Skin epidermis (tissue), 12 donors: ENCODE data around the gene TRPT1.

Experiments used
- H3K27ac ChIP-seq, 21 experiments: fragments of 200-600 bp; sonication (generic) in 11 of 21; one replicate each; pipeline ENCODE4 v1.5.0; 2020; ENCODE audit warnings: mild to moderate bottlenecking in 3 of 21, inconsistent platforms in 2 of 21, moderate library complexity in 2 of 21
- H3K4me3 ChIP-seq, 7 experiments: fragments of 200-600 bp; sonication (generic) in 2 of 7; one replicate each; pipeline ENCODE4 v1.5.0; 2020; ENCODE audit warnings: inconsistent platforms in 2 of 7, mild to moderate bottlenecking in 2 of 7, moderate library complexity in 1 of 7

TRPT1 gene

DNA sequence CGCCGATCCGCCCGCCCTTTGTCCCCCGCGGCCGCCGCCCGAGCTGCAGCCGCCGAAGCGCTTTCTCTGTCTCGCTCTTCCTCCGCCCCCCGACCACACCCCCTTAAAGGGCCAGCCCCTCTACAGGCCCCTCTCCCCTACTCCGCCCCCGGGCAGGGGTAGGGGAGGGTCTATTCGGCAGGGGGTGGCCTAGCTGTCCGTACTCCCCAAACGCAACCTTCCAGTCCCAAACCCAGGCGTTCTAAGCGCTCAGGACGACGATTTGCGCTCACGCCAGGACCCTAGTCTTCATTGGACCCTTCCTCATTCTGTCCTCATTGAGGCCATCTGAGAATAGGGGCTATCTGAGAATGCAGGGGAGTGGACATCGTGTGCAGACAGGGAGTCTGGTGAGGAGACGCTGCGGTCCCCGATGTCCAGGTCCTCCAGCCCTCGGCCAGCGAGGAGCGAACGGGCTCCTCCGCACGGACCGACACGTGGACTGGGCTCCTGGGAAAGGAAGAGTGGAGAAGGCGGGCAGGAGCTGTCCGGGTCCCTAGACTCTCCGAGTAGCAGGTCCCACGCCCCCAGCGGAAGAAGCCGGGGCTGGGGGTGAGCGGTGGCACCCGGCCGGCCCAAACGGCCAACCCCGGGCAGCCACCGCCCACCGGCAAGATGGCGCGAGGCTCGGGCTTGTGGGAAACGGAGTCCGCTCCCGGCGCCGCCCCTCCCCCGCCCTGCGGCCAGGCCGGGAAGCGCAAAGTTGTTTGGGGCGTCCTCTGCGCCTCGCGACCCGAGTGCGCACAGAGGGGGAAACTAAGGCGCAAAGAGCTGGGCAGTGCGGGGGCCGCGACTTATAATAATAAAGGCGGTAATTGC lies 21.1 kb upstream of the TRPT1 start, which contains the start of gene PPP1R14B:
Gene PPP1R14B, minus strand, starts transcription at position 73 of the 858 bp plus-strand sequence. CDS start 270 bp downstream, outside the sequence.
- Histone ChIP-seq H3K4me3 (peak within 1 kb of the TSS; percentile 55 to 80 (median 69)), H3K27ac (peak within 1 kb of the TSS; percentile 84 to 98 (median 92))

- H3K4me3 ChIP-seq: peak overlapping the region; percentile 55 to 80 (median 69)
- peak overlapping the region; percentile 84 to 98 (median 92) for H3K27ac ChIP-seq
These were observed 20.6 kb upstream of the TRPT1 start for GRCh38 chr11:64246621-64246870.

DNA sequence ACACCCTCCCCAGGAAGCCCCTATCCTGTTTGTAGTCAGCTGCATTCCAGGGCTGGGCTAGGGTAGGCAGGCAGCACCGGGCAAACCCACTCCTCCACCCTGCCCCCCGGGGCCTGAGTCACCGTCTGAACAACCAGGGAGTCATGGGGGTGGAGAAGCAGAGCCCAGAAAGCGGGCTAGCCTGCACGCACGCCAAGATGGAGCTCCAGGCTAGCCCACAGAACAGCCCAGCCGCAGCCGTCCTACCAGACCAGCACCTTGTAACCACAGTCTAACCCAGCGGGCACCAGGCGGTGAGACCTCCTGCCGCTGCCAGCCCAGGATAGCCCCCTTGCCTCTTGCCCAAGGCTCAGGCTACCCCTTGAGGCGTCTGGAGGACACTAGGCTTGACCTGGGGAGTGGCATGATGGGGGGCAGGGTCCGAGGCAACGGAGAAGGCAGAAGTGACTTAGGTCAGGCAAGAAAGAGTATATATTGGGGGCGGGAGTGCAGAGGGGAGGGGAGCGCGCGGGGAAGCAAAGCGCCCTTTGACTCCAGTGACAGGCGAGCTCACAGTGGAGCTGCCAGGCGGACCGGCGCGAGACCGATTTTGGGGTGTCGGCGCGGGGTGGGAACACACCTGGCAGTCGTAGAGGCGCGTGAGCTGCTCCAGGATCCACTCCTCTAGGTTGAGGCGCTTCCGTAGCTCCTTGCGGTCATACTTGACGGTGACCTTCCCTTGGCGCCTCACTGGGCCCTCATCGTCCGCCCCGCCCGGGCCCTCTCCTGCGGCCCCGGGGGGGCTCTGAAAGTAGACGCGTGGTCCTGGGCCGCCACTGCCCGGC lies 20.0 kb upstream of the TRPT1 start:
- peak overlapping the region; percentile 55 to 80 (median 69) for H3K4me3 ChIP-seq
- H3K27ac ChIP-seq: peak overlapping the region; percentile 84 to 98 (median 92)

GRCh38 chr11:64245401-64245796 lies 19.4 kb upstream of the TRPT1 start:
- H3K27ac ChIP-seq: peak overlapping the region; percentile 84 to 98 (median 92)
- H3K4me3 ChIP-seq: peak overlapping the region; percentile 55 to 80 (median 69)

- Histone ChIP-seq H3K27ac (peak overlapping the region; percentile 84 to 98 (median 92)), H3K4me3 (peak overlapping the region; percentile 55 to 80 (median 69))
These were observed 19.0 kb upstream of the TRPT1 start for GRCh38 chr11:64244966-64245365.

- H3K27ac ChIP-seq: peak overlapping the region in 11 of 21 experiments; percentile 12 to 97 (median 93)
- no peak overlapping the region for H3K4me3 ChIP-seq
These were observed 18.1 kb upstream of the TRPT1 start for GRCh38 chr11:64244107-64244506.

- peak overlapping the region in 17 of 21 experiments; percentile 12 to 99 (median 97) for H3K27ac ChIP-seq
These were observed 17.4 kb upstream of the TRPT1 start for GRCh38 chr11:64243236-64243854.

DNA sequence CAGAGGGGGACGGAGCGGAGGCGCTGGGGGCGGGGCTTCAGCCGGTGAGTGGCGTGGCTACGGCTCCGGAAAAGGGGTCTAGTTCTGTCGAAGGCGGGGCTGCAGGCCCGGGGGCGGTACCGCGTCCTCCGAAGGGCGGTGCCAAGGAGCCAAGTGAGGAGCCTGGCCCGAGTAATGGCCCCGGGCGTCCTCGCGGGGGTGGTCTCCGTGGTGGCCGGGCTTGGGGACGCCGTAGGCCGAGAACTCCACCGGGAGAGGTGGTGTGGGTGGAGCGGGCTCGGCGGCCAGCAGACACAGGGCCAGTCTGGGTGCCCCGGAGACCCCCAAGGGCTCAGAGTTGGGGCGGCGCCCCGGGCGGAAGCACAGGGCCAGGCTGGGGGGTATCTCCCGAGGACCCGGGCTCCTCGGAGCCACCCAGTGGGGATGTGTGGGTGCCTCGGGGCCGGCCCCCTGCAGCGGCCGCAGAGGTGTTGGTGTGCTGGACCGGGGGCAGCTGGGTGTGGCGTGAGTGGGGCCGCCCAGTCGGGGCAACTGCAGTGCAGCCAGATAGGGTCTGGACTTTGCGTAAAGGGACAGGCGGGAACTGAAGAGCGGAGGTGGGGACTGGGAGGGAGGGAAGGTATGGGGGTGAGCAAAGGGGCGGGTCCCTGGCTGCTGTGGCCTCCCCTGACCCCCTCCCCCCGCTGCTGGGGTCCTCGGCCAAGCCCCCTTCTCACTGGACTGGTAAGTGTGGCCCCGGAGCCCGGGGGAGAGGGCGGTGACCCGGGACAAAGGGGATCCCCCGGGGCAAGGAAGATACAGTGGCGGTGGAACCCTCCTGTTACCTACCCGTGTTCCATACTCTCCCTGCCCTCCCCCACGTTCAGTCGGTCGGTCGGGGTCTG lies 15.7 kb upstream of the TRPT1 start:
- Histone ChIP-seq H3K27ac (peak overlapping the region; percentile 78 to 99 (median 98)), H3K4me3 (peak overlapping the region; percentile 65 to 100 (median 83))

More at GRCh38 chr11:64243236-64243854, 17.4 kb upstream of the TRPT1 start:
- H3K4me3 ChIP-seq: no peak overlapping the region

GRCh38 chr11:64241241-64241490 lies 15.2 kb upstream of the TRPT1 start:
- H3K27ac ChIP-seq: peak overlapping the region; percentile 41 to 99 (median 98)
- peak overlapping the region; percentile 65 to 100 (median 83) for H3K4me3 ChIP-seq

GRCh38 chr11:64240435-64241240 lies 14.7 kb upstream of the TRPT1 start, which contains the start of gene FKBP2:
FKBP2 (plus strand) TSS chr11:64241095; CDS start chr11:64242388, 1,293 bp downstream.
- Histone ChIP-seq H3K27ac (peak within 1 kb of the TSS; percentile 78 to 99 (median 98)), H3K4me3 (peak within 1 kb of the TSS; percentile 65 to 100 (median 83))

DNA sequence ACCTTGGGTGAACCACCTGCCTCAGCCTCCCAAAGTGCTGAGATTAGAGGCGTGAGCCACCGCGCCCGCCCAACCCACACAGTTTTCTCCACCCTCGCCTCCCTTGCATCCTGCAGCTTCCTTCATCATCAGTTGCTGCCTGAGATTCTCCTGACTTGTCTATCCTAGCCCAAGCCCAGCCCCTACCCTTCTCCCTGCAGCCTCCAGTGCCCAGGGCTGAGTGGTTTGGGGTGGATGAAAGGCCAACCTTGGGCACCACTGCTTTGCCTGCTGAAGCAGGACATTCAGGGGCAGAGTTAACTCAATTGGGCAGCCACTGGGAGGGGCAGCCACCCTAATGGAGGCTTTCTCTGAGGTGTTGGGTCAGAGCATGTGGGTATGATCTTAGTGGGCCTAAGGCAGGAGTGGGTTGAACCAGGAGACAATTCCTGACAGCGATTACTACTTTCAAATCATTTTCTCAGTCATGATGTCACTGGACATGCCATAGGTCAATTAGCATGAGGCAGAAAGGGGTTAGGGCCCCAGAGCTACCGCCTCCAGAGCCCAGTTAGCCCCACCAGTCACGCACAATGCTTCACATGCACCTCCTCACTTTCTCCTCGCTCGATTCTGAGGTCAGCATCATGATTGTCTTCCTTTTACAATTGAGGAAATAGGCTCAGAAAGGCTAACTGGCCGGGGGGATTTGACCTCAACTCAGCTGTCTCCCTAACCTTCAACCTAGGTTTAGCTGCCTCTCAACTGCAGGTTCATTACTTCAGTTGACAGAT lies 13.9 kb upstream of the TRPT1 start:
- Histone ChIP-seq H3K4me3 (peak overlapping the region in 4 of 7 experiments; percentile 74 to 100 (median 86)), H3K27ac (peak overlapping the region; percentile 57 to 99 (median 97))

GRCh38 chr11:64238999-64239398 lies 13.0 kb upstream of the TRPT1 start:
- H3K27ac ChIP-seq: peak overlapping the region in 17 of 21 experiments; percentile 69 to 99 (median 98)

GRCh38 chr11:64238076-64238475 lies 12.1 kb upstream of the TRPT1 start:
- no peak overlapping the region for H3K4me3 ChIP-seq
- peak overlapping the region in 16 of 21 experiments; percentile 18 to 99 (median 98) for H3K27ac ChIP-seq

More at GRCh38 chr11:64238999-64239398, 13.0 kb upstream of the TRPT1 start:
- no peak overlapping the region for H3K4me3 ChIP-seq

DNA sequence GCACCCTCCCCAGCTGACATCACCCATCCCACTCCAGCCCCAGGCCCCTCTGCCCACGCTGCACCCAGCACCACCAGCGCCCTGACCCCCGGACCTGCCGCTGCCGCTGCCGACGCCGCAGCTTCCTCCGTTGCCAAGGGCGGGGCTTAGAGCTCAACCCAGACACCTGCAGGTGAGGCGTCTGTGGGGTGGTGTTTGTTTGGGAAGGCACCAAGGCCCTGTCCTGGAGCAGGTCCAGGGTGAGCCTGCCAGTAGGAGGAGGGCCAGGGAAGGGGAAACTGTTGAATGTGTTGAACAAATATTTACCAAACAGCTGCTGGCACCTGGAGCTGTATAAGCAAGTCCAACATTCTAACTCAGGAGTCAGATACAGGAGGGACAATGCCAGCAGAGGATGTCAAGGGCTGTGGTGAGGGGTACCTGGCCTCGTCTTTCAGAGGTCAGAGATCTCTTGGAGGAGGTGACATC lies 11.5 kb upstream of the TRPT1 start:
- peak overlapping the region in 1 of 7 experiments; percentile 5 for H3K4me3 ChIP-seq
- H3K27ac ChIP-seq: peak overlapping the region in 17 of 21 experiments; percentile 11 to 99 (median 70)

DNA sequence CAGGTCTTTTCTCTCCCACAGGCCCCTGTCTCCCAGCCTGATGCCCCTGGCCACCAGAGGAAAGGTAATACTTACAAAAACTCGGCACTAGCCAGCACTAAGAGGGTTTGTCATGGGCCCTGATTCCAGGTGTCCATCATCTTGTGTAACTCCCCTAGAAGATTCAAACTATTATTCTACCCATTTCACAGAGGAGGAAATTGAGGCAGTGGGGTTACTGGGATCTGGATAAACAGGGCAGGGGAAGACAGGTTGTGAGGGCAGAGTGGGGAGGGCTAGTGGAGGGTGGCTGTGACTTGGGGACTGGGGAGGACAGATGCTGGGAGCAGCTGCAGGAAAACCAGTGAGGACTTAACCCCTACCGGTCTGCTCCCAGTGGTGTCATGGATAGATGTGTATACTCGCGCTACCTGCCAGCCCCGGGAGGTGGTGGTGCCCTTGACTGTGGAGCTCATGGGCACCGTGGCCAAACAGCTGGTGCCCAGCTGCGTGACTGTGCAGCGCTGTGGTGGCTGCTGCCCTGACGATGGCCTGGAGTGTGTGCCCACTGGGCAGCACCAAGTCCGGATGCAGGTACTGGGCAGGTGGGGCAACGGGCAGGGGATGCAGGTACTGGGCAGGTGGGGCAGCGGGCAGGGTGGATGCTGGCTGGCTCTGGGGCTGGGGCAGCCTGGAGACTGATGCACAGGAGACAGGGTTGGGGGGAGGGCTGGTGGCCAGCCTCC lies 9.6 kb upstream of the TRPT1 start:
- peak overlapping the region in 17 of 21 experiments; percentile 58 to 91 (median 83) for H3K27ac ChIP-seq
- peak overlapping the region; percentile 41 to 69 (median 58) for H3K4me3 ChIP-seq

DNA sequence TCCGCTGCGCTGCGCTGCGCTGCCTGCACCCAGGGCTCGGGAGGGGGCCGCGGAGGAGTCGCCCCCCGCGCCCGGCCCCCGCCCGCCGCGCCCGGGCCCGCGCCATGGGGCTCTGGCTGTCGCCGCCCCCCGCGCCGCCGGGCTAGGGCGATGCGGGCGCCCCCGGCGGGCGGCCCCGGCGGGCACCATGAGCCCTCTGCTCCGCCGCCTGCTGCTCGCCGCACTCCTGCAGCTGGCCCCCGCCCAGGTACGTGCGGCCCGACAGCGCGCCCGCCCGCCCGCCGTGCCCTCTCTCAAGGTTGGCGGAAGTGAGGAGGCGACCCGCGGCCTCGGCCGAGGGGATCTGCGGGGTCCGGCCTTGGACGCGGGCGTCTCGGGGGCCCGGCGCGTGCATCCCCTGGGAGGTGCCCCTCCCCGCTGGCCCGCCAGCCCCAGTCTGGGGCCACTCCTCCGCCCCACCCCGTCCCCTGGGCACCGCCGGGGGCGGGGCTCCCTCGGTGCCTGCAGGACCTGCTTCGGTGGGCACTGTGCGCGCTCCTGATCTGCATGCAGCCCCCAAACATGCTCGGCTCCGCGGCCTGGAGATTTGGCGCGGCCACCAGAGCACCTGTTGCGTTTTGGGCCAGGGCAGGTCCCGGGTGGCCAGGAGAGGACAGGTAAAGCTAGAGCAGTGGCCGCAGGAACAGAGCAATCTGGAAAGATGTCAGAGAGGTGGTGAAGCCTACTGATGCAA lies 8.8 kb upstream of the TRPT1 start:
- Histone ChIP-seq H3K4me3 (peak overlapping the region; percentile 41 to 69 (median 58)), H3K27ac (peak overlapping the region in 20 of 21 experiments; percentile 14 to 91 (median 82))
